A172 (cell line): ENCODE measurements around the gene TBC1D14. TPM values are rescaled to one million over a fixed set of nuclear protein-coding genes. Genes with fewer than 3 reads are reported as not detected.
A peak's percentile ranks its signal among the peaks of the same experiment; 100 is the strongest.

Experiments
- DNase-seq: peaks from one replicate; pipeline ENCODE4 v3.0.0-alpha.2; 2015; ENCODE audit warnings: low spot score
- total RNA-seq: library from RNA; depleted of rRNA; stranded (reverse); fragments of >200 nt; shearing (Covaris generic); gene quantifications from 2 replicates; pipeline ENCODE4 v1.2.3, GENCODE V29; 2014

Gene TBC1D14
- total RNA-seq, 1 experiment from 2014 or later, result 59.1 TPM

- DNase-seq, result peak; percentile 90
Observed at GRCh38 chr4:7042503-7043283, 133.1 kb downstream of the TBC1D14 start.

GRCh38 chr4:7043284-7044136 is 133.9 kb downstream of the TBC1D14 start, which contains the start of gene TADA2B:
TSS of gene TADA2B (plus strand) at chr4:7043372. CDS start at chr4:7043580, 208 bp downstream.
- DNase-seq, result peak; percentile 5

GRCh38 chr4:7044137-7044930 is 134.7 kb downstream of the TBC1D14 start:
- DNase-seq, result no peak

- no peak for DNase-seq
Observed at GRCh38 chr4:7045553-7045952, 135.9 kb downstream of the TBC1D14 start.

- DNase-seq, result no peak
Observed at GRCh38 chr4:7045961-7046921, 136.6 kb downstream of the TBC1D14 start.

- DNase-seq, result no peak
Observed at GRCh38 chr4:7046971-7047370, 137.3 kb downstream of the TBC1D14 start.

GRCh38 chr4:7048642-7049041 is 139.0 kb downstream of the TBC1D14 start:
- DNase-seq, result no peak

- no peak for DNase-seq
Observed at GRCh38 chr4:7049295-7049694, 139.7 kb downstream of the TBC1D14 start.

- DNase-seq, result no peak
Observed at GRCh38 chr4:7049739-7050138, 140.1 kb downstream of the TBC1D14 start.

GRCh38 chr4:7050481-7051143 is 141.0 kb downstream of the TBC1D14 start:
- no peak for DNase-seq

GRCh38 chr4:7051144-7051495 is 141.5 kb downstream of the TBC1D14 start:
- DNase-seq, result no peak

- no peak for DNase-seq
Observed at GRCh38 chr4:7051905-7052304, 142.3 kb downstream of the TBC1D14 start.

GRCh38 chr4:7052313-7052712 is 142.7 kb downstream of the TBC1D14 start:
- no peak for DNase-seq

- DNase-seq, result no peak
Observed at GRCh38 chr4:7052923-7053715, 143.5 kb downstream of the TBC1D14 start.

GRCh38 chr4:7054106-7054880 is 144.7 kb downstream of the TBC1D14 start:
- DNase-seq, result no peak

GRCh38 chr4:7055111-7055989 is 145.7 kb downstream of the TBC1D14 start:
- DNase-seq, result no peak

GRCh38 chr4:7055990-7056325 is 146.3 kb downstream of the TBC1D14 start:
- DNase-seq, result no peak

- no peak for DNase-seq
Observed at GRCh38 chr4:7058792-7059191, 149.2 kb downstream of the TBC1D14 start.
